HEK293 (cell line): ENCODE results near the gene MRPS22.

Experiments used
- CTCF ChIP-seq: fragments of 450-650 bp; formaldehyde crosslinking; IDR thresholded peaks from 2 replicates; pipeline ENCODE4 v1.5.1; 2016; ENCODE audit warnings: missing biosample characterization, missing genetic modification characterization
- KLF7 ChIP-seq: fragments of 450-650 bp; formaldehyde crosslinking; IDR thresholded peaks from 2 replicates; pipeline ENCODE4 v1.5.1; 2016; ENCODE audit warnings: missing biosample characterization, missing genetic modification characterization, borderline replicate concordance
- SCRT2 ChIP-seq: fragments of 450-650 bp; formaldehyde crosslinking; IDR thresholded peaks from 2 replicates; pipeline ENCODE4 v1.5.1; 2016; ENCODE audit warnings: missing biosample characterization, missing genetic modification characterization
- ZNF324 ChIP-seq: fragments of 450-650 bp; formaldehyde crosslinking; IDR thresholded peaks from 2 replicates; pipeline ENCODE4 v1.5.1; 2016; ENCODE audit warnings: missing biosample characterization, missing genetic modification characterization
- ZNF426 ChIP-seq: fragments of 450-650 bp; formaldehyde crosslinking; IDR thresholded peaks from 2 replicates; pipeline ENCODE4 v1.5.1; 2017; ENCODE audit warnings: missing biosample characterization, missing genetic modification characterization, mild to moderate bottlenecking, inconsistent platforms, moderate library complexity

GRCh38 chr3:139389552-139390368, 45.9 kb downstream of the MRPS22 start, which contains the start of gene COPB2:
- TF ChIP-seq CTCF (tag by site-specific recombination) (no peak), ZNF426 (tag by site-specific recombination) (no peak), SCRT2 (tag by site-specific recombination) (no peak), KLF7 (tag by site-specific recombination) (no peak), ZNF324 (tag by site-specific recombination) (no peak)
